GM18873 (cell line): ENCODE measurements around the gene PPP1R3D.
A peak's percentile ranks its signal among the peaks of the same experiment; 100 is the strongest.

Experiments used
- ATAC-seq: cut with Tn5 transposase; IDR thresholded peaks from one replicate; pipeline ENCODE4 v1.9.1; 2021; ENCODE audit warnings: mild to moderate bottlenecking, moderate library complexity, moderate number of reproducible peaks; ENCODE audit not compliant: unreplicated experiment, low FRiP score

The PPP1R3D gene

DNA sequence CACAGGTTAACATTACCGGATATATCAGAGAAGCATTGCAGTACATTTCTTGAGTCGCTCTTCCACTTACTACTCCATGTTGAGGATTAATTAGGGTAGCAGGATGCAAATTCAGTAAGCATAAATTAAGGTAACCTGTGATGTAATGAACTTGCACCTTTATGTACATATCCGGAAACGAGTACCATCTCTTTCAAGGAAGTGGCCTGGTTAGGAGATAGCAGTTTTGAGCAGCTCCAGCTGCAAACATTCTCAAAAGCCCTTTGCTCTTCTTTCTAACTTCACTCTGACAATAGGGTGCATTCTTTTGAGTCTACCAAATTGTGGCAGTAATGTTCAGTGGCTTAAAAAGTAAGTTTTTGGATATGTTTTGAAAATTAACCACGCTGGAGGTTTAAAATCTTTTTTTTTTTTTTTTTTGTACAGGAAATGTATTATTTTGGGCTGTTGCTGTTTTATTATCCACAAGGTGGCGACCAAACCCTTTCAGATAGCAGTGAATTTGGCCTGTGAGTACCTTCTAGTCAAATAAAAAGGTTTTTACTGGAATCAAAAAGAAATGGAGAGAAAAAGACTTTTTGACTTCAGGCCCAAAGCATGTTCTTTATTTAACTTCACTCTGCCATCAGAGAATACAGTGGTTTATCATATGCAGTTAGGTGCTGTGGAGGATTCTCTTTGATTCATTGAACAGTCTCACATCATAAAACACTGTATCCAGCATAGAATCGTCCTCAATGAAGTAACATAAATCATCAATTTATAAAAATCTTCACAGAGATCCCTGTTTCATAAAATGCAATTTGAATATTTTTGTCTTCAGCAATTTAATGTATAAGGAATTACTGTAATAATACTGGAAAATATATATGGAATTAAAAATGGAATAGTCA is 9.0 kb upstream of the PPP1R3D start:
- no peak for ATAC-seq

DNA sequence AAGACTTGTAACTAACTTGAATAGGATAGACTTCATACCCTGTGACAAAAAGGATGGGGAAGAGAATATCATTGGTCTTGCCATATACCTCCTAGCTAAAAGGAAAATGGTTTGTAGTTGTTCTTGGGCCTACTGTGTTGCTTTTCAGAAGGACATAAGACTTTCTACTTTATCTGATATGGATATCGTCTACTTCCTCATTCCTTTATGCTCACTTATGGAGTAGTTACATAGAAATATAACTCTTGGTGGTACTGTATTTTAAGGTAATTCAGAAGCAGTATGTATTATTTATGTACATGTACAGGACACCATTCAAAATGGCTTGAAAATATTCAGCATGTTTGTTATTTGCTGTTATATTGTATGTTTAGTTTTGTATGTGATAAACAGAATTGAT is 8.1 kb upstream of the PPP1R3D start:
- no peak for ATAC-seq

DNA sequence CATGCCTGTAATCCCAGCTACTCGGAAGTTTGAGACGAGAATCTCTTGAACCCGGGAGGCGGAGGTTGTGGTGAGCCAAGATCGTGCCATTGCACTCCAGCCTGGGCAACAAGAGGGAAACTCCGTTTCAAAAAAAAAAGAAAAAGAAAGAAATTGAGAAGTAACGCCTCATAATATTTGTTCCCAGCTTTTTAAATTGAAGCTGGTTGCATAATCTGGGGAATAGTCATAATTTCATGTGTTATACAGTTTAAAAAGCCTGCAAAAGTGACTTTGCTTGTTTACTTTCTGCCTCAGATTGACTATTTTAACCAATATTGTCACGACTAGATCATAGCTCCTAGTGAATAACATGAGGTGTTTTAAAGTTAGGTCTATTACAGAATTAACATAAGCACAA is 7.3 kb upstream of the PPP1R3D start:
- ATAC-seq: no peak

DNA sequence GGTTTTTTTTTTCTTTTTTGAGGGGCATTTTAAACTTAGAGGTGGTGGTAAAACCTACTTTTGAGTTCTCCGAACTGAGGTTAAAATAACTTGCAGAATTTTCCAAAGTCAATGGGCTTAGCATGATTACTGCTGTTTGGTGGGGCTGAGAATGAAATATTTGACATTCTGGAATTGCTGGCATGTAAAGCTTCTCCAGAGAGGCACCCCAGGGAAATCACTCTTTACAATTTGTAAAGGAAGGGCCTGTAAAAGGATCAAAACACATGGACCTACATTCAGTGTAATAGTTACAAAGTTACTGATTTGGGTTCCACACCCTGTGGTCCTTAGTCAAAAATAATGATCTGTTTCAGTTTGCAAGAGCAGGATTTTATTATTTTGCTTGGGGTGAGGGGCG is 5.6 kb upstream of the PPP1R3D start:
- no peak for ATAC-seq

DNA sequence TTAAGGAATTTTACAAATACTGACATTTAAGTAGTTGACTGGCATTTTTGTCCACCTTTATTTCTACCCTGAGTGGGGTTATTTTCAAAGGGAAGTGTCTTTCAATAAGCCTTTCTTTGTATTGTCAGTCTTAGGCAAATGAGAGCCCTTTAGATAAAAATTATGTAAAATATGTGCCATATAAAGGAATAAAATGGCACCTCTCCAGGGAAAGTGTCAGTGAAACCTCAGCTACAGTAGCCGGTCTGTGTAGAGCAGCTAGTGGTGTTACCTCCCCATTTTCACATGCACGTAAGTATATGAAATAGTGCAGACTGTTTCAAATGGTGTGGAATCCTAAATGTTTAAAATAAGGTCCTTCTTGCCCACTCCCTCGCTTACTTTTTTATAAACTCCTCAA is 5.1 kb upstream of the PPP1R3D start:
- no peak for ATAC-seq

DNA sequence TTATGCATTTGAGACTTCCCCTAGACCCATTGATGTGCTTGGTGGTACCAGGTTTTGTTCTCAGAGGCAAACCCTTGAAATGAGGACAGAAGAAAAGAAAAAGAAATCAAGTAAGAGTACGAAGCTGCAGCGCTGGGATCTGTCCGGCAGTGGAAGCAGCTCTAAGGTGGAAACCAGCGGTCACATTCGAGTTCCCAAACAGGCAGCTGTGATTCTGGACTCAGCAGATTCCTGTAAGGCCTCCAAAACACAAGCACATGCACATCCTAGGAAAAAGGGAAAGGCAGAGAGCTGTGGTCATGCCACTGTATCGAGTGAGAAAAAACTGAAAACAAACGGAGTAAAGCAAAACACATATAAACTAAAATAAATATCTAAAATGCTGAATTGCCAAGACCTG is 4.6 kb upstream of the PPP1R3D start:
- no peak for ATAC-seq

DNA sequence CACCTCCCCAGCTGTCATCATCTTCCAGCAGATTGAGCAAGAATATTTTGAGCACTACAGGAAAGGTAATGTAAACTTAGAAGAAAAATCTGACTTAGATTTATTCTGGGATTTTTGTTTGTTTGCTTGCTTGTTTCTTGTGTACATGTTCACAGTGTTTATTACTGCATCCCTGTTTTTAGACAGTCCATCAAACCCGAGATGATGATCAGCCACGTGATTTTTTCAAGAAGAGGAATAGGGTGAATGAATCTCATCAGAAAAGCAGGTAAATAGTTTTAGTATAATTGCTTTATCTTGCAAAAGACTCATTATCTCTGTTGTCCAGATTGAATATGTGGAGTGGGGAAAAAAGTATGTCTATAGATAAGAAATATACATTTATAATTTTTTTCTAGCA is 2.1 kb upstream of the PPP1R3D start:
- ATAC-seq: no peak

DNA sequence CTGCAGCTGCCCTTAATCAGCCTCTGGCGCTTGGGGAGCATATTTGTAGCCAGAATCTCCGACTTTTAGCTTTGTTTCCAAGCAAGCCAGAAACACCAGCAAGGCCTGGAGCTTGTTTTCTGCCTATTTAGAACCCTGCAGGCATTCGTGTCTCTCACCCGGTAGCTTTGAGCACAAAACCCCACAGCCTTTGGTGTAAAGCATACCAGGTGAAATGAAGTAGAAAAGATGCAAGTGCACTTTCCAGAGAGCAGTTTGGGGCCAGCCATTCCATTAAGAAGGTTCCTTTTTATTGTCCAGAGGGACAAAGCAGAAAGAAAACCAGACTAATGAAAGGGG is 820 bp upstream of the PPP1R3D start:
- ATAC-seq: no peak

DNA sequence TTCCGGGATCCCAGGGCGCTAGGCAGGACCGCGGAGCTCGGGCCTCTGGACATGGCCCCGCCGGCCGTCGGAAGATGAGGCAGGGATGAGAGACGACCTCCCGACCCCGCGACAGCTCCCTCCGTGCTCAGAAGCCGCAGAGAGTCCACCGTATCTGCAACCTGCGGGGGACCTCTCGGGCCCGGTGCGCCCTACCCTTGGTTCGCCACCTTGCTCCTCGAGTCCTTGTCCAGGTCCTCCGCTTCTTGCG is 301 bp downstream of the PPP1R3D start:
- ATAC-seq: peak; percentile 23

DNA sequence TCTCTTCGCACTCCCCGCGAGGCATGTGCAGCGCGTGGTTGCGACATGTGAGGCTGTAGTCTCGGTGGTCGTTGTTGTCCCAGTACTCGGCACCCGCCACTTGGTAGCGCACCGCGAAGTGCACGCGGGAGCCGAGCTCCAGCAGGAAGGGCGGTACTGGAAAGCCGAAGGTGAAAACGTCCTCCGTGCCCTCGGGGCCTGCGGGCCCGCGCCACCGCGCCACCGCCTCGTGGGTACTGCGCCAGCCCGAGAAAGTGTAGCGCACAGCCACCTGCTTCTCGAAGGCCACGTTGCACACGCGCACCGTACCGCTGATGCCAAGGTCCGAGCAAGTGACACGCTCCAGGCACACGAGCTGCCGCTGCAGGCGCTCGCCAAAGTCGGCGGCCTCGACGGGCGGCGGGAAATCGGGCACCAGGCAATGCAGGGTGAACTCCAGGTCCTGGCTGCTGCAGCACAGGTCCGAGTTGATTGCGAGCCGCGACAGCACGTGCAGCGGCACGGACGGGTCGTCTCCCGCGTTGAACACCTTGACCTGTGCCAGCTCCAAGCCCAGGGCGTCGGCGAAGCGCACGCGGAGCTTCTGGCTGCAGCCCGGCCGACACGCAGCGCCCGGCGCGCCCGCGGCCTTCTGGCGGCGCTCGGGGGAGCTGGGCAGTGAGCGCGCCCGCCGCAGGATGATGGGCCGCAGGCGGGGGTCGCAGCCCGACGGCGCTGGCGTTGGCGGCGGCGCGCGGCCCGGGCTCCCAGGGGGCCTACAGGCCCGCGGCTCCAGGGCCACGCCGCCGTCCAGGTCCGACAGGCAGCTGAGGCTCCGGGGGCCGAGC is 840 bp downstream of the PPP1R3D start:
- no peak for ATAC-seq

DNA sequence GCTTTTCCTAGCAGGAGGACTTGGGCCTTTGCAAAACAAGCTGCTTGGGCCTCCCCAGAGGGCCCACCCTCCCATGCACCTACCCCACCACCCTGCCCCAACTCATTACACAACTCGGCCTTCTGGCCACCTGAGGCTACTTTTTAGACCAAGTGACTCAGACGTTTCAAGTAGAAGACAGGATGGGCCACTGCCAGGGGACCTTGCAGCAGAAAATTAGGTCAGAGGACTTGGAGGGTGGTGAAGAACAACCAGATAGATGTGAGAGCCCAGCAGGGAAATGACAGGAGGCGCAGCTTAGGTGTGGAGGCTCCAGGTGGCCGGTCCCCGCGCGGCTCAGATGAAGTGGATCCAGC is 1.4 kb downstream of the PPP1R3D start:
- no peak for ATAC-seq

DNA sequence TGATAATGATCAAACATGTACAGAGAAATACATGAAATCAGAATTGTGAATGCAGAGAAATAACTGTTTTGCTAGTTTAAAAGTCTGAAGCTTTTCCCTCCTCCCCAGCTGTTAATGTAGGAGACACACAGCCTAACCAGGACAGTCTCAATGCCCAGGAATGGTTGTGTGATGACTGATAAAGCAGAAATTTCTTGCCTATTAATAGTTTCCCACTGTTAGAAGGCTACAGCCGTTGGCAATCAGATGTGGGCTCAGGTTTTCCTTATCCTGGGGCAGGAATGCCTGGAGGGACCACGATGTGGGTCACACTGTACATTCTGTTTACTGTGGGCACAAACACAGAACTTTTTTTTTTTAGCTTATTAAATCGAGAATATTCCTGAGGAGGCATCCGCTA is 1.9 kb downstream of the PPP1R3D start:
- no peak for ATAC-seq

DNA sequence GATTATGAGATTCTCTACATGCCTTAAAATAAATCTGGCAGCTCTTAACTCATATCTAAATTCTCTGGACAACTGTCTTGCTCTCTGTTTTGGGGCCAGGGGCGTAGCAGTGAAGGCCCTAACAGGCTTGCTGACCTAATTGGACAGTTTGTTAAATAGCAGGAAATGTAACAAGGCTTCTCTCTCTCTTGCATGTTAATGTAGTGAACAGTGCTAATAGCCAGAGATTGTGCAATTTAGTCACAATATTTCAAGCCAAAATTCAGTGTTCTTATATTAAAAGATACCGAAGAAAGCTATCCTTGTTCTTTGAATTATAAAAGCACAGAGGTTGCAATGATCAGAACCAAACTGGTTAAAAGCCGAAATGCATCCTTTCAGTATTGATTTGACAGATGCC is 3.0 kb downstream of the PPP1R3D start:
- ATAC-seq: no peak

DNA sequence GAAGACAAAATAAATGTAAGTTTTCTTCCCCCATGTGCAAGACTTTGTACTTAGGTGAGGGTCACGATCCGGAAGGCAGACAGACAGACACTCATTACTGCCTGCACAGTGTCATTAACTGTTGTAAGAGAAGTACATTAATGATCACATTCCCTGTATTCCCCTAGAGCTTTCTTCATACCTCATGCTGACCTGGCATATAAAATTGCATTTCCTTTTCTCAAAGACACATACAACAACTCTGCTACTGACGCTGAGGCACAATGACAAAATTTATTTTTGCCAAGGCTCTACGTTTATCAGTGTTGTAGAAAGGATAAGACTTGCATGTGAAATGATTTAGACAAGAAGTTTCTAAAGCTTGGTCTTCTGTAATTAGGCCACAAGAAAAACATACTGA is 3.7 kb downstream of the PPP1R3D start:
- ATAC-seq: no peak

DNA sequence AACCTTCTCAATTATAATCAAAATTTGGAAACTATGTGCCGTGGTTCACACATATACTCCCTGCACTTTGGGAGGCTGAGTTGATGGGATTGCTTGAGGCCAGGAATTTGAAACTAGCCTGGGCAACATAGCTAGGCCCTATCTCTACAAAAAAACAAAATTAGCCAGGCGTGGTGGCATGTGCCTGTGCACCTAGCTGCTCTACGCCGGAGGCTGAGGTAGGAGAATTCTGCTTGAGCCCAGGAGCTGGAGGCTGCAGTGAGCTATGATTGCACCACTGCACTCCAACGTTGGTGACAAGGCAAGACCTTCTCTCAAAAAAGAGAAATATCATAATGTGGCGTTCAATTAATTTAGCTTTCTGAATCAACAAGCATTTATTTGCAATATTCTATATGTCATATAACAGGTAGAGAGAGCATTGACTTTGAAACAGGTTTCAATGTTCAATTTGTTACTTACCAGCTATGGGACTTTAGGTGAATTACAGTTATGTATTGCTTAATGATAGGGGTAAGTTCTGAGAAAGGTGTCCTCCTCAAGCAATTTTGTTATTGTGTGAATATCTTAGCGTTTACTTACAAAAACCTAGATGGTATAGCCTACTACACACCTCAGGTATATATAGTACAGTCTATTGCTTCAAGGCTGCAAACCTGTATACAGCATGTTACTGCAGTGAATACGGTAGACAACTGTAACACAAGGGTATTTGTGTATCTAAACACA is 4.5 kb downstream of the PPP1R3D start:
- no peak for ATAC-seq

DNA sequence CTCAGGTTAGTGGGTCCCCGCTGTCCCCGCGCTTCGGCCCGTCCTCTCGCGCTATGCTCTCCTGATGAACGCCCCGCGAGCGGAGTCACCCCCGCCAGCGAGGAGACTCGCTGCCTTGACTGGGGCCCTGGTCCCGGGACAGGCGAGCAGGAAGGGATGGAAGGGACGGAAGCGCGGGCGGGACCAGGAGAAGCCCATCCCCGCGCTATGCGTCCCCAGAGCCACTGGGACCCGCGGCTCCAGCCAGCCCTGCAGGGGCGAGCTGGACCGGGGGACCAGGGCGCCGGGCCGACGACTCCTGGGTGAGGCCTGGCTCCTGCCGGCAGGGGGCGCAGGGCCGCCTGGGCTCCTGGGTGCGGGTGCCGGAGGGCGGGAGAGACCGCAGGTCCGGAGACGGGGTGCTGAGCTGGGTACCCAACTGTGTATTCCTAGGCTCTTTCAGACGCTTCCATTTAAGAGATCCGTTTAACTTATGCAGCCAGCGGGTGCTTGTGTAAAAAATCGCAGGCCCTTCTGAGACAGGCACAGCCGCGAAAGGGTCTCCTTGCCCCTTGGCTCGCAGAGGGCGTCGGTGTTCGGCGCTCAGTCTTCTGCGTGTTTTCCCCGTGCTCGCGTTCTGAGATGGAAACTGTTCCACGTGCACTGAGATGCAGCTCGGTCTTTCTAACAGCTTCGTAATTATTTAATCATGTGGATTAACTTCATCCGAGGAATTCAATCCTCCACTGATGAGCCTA is 6.1 kb downstream of the PPP1R3D start:
- ATAC-seq: no peak

DNA sequence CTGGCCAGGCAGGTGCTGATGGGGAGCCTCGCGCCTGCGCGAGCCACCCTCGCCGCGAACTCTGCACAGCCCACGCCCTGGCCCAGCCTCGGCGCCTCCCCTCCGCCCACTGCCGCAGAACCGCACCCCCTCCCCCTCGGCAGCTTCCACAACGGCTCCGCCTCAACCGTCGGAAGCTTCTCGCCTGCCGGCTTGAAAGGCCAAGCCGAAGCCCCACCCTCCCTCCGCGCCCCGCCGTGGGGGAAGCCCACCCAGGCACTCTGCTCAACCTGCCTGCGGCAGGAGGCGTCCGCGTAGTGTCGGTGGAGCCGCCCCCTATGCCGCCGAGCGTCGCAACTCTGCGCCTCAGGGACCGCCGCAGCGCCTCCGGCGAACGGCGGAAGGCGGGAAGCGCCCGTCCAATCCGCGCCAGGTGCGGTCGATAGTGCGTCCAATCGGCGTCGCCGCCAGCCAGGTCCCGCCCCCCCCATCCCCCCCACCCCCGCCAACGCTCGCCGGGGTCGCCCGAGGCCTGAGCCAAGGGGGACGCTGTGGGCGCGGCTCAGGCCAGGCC is 6.7 kb downstream of the PPP1R3D start, which contains the start of gene SYCP2:
Gene SYCP2, minus strand, starts transcription at position 342 of the 553 bp plus-strand sequence. CDS start 11,224 bp downstream, outside the sequence.
- no peak for ATAC-seq

DNA sequence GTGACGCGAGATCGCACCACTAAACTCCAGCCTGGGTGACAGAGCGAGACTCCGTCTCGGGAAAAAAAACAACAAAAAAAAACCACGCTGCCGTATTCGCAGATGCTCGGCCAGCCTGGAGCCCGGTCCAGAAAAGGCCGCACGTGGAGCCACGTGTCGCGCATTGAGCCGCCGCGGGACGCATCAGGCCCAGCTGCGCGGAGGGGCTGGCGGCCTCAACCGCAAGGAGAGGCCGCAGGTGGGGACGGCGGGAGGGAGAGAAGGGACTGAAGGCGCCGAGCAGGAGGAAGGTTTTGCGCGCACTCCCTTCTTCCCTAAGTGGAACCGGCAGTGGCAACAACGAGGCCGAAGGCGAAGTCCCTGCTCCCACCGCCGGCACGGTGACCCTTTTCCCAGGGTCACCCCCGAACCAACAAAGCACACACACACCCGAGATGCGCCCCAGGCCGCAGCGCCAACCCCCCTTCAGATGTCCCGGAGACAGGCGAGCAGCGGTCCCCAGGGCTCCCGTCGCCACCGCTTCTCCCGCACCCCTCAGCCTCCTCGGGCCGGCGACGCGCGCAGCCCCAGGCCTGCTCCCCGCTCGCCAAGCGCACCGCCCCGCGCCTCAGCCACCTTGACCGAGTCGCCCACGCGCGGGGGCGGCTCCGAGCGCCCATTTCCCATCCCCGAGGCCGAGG is 7.3 kb downstream of the PPP1R3D start:
- no peak for ATAC-seq

DNA sequence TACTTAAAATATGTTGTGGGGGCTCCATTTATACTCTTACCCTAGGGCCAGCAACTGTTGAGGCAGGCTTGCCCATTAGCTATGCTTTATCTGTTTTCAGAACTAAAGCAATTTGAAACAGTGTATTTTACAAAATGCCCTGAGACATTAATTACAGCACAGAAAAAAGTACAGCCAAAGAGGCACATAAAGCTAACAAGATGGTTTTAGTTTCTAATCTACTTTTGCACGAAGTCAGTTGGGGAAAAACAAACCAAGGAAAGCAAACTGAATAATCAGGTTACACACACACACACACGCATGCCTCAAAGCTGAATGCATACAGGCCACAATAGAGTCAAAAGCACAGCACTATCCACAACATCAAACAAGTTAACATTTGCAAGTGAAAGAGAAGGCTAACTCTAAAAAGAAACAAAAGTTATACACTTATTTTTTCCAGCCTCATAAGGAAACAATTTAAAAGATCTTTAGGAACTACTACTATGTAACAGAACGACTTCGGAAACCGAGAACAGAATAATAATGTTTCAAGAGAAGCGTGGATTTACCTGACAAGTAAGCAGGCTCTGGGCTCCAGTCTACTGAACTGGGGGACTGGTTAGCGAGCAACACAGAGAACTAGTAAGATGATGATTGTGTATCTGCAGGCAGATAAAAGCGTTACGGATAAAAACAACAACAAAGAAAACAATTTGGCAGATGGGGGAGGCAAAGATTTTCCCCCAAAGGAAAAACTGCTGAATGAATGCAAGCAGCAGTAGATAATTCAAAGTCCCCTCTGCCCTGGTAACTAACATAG is 8.4 kb downstream of the PPP1R3D start:
- ATAC-seq: no peak
